Neural progenitor cell (in vitro differentiated cells): ENCODE measurements around the gene ARID5B. TPM values are rescaled to one million over a fixed set of nuclear protein-coding genes. Genes with fewer than 3 reads are reported as not detected.

Experiments used
- DNase-seq: peaks from one replicate; pipeline ENCODE4 v3.0.0-alpha.2; 2016; ENCODE audit warnings: low spot score
- H2AFZ ChIP-seq: fragments of 200-600 bp; sonication (generic); replicated peaks from 2 replicates; pipeline ENCODE4 v1.6.1; 2016; ENCODE audit warnings: antibody characterized with exemption
- H3F3A ChIP-seq: fragments of 200-600 bp; sonication (generic); 2 replicates; pipeline ENCODE4 v1.6.1; 2016; ENCODE audit warnings: antibody characterized with exemption, low read depth
- H3K27ac ChIP-seq: fragments of 200-600 bp; sonication (generic); 2 replicates; pipeline ENCODE4 v1.5.1; 2016; ENCODE audit warnings: mild to moderate bottlenecking
- H3K27me3 ChIP-seq: fragments of 200-600 bp; sonication (generic); 2 replicates; pipeline ENCODE4 v1.6.1; 2016; ENCODE audit warnings: mild to moderate bottlenecking, moderate library complexity
- H3K36me3 ChIP-seq: fragments of 200-600 bp; sonication (generic); 2 replicates; pipeline ENCODE4 v1.5.1; 2016
- H3K4me1 ChIP-seq: fragments of 200-600 bp; sonication (generic); 2 replicates; pipeline ENCODE4 v1.6.1; 2016; ENCODE audit warnings: mixed run types
- H3K4me2 ChIP-seq: fragments of 200-600 bp; sonication (generic); 2 replicates; pipeline ENCODE4 v1.6.1; 2016
- H3K4me3 ChIP-seq: fragments of 200-600 bp; sonication (generic); 2 replicates; pipeline ENCODE4 v1.5.1; 2016
- H3K79me2 ChIP-seq: fragments of 200-600 bp; sonication (generic); 2 replicates; pipeline ENCODE4 v1.6.1; 2016; ENCODE audit warnings: low read depth
- H3K9ac ChIP-seq: fragments of 200-600 bp; sonication (generic); 2 replicates; pipeline ENCODE4 v1.6.1; 2016
- H3K9me3 ChIP-seq: fragments of 200-600 bp; sonication (generic); 2 replicates; pipeline ENCODE4 v1.5.1; 2016; ENCODE audit warnings: low read depth
- H4K20me1 ChIP-seq: fragments of 200-600 bp; sonication (generic); 2 replicates; pipeline ENCODE4 v1.6.1; 2016; ENCODE audit warnings: low read depth
- H3K27ac Mint-ChIP-seq: 3 replicates; pipeline ENCODE4 v1.8.0; 2021; ENCODE audit warnings: mixed read lengths
- H3K27me3 Mint-ChIP-seq: 2 replicates; pipeline ENCODE4 v1.8.0; 2022; ENCODE audit warnings: low read depth, mild to moderate bottlenecking, inconsistent platforms, moderate library complexity, mixed read lengths; ENCODE audit not compliant: insufficient read depth
- H3K36me3 Mint-ChIP-seq: 3 replicates; pipeline ENCODE4 v1.8.0; 2021; ENCODE audit warnings: mixed read lengths
- H3K4me1 Mint-ChIP-seq: 3 replicates; pipeline ENCODE4 v1.8.0; 2021; ENCODE audit warnings: mixed read lengths
- H3K4me3 Mint-ChIP-seq: 3 replicates; pipeline ENCODE4 v1.8.0; 2021; ENCODE audit warnings: mild to moderate bottlenecking, moderate library complexity, mixed read lengths
- H3K9me3 Mint-ChIP-seq: 3 replicates; pipeline ENCODE4 v1.8.0; 2020; ENCODE audit warnings: mixed read lengths
- CTCF ChIP-seq: fragments of 200-600 bp; sonication (generic); IDR thresholded peaks from 2 replicates; pipeline ENCODE4 v1.5.1; 2017; ENCODE audit warnings: antibody characterized with exemption, mild to moderate bottlenecking
- EZH2 ChIP-seq: fragments of 200-600 bp; sonication (generic); IDR thresholded peaks from 2 replicates; pipeline ENCODE4 v1.6.1; 2017; ENCODE audit warnings: antibody characterized with exemption, mild to moderate bottlenecking, moderate library complexity
- EZH2phosphoT487 ChIP-seq: fragments of 200-600 bp; sonication (generic); IDR thresholded peaks from 2 replicates; pipeline ENCODE4 v1.6.1; 2017; ENCODE audit warnings: antibody characterized with exemption
- total RNA-seq: library from RNA; depleted of rRNA; stranded (reverse); fragments of >200 nt; gene quantifications from 2 replicates; pipeline ENCODE4 v1.2.3, GENCODE V29; 2015; ENCODE audit warnings: low replicate concordance

The ARID5B gene
- total RNA-seq, 1 donor from 2014 or later = 1.5 TPM

DNA sequence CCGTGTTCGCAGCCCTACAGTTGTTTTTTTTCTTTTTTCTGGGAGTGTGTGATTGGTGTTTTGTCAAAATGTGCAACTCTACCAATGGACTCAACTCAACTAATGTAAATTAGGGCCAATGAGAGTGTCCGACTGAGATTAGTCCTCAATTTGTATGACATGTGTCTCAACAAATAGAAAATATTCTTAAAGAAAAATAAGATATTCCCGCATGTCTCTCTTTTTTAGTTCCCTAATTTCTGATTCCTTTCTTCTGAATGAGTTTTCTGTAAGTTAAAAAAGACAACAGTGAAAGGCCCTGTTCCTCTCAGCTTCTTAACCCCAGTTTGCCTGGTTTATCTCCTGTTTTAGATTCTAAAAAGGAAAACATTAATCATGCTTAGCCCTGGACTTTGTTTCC, 61.5 kb downstream of the ARID5B start:
- H3K27me3 Mint-ChIP-seq = no peaks in the 10 kb centered on the region
- no peak for TF ChIP-seq EZH2phosphoT487
- no peak for TF ChIP-seq EZH2
- TF ChIP-seq CTCF = no peak
- Histone ChIP-seq H3K4me3 (no peak overlapping the region), H3K36me3 (no peaks in the 10 kb centered on the region), H3K79me2 (no peaks in the 10 kb centered on the region), H3K9me3 (no peaks in the 10 kb centered on the region), H3K27me3 (no peaks in the 10 kb centered on the region), H2AFZ (no peak overlapping the region), H3K4me1 (no peaks in the 10 kb centered on the region), H3K9ac (no peak overlapping the region), H3K27ac (no peak overlapping the region), H3K4me2 (no peak overlapping the region), H3F3A (no peaks in the 10 kb centered on the region), H4K20me1 (no peaks in the 10 kb centered on the region)
- no peak for DNase-seq
- no peaks in the 10 kb centered on the region for H3K9me3 Mint-ChIP-seq
- no peak overlapping the region for H3K27ac Mint-ChIP-seq
- no peaks in the 10 kb centered on the region for H3K4me1 Mint-ChIP-seq
- H3K36me3 Mint-ChIP-seq = no peaks in the 10 kb centered on the region
- no peak overlapping the region for H3K4me3 Mint-ChIP-seq

GRCh38 chr10:61963669-61964058, 62.2 kb downstream of the ARID5B start:
- H3K4me2 ChIP-seq = no peak overlapping the region
- no peaks in the 10 kb centered on the region for H4K20me1 ChIP-seq
- no peaks in the 10 kb centered on the region for H3K36me3 Mint-ChIP-seq
- no peaks in the 10 kb centered on the region for H3K4me1 ChIP-seq
- TF ChIP-seq EZH2phosphoT487 = no peak
- TF ChIP-seq EZH2 = no peak
- no peak for TF ChIP-seq CTCF
- H2AFZ ChIP-seq = peak overlapping the region; percentile 75
- H3K27ac ChIP-seq = no peak overlapping the region
- DNase-seq = no peak
- H3K27me3 ChIP-seq = no peaks in the 10 kb centered on the region
- H3K27ac Mint-ChIP-seq = no peak overlapping the region
- H3K9me3 Mint-ChIP-seq = no peaks in the 10 kb centered on the region
- H3K27me3 Mint-ChIP-seq = no peaks in the 10 kb centered on the region
- no peaks in the 10 kb centered on the region for H3K9me3 ChIP-seq
- H3K4me1 Mint-ChIP-seq = no peaks in the 10 kb centered on the region
- no peak overlapping the region for H3K4me3 ChIP-seq
- no peaks in the 10 kb centered on the region for H3F3A ChIP-seq
- no peak overlapping the region for H3K9ac ChIP-seq
- no peaks in the 10 kb centered on the region for H3K36me3 ChIP-seq
- no peaks in the 10 kb centered on the region for H3K79me2 ChIP-seq
- no peak overlapping the region for H3K4me3 Mint-ChIP-seq

- H3K4me3 ChIP-seq = no peak overlapping the region
- TF ChIP-seq EZH2 (no peak), CTCF (no peak), EZH2phosphoT487 (no peak)
- H3K9me3 Mint-ChIP-seq = no peaks in the 10 kb centered on the region
- no peak overlapping the region for H3K27ac ChIP-seq
- no peaks in the 10 kb centered on the region for H3F3A ChIP-seq
- H3K9me3 ChIP-seq = no peaks in the 10 kb centered on the region
- H3K36me3 ChIP-seq = no peaks in the 10 kb centered on the region
- no peaks in the 10 kb centered on the region for H3K27me3 Mint-ChIP-seq
- DNase-seq = no peak
- no peaks in the 10 kb centered on the region for H3K4me1 Mint-ChIP-seq
- H3K27me3 ChIP-seq = no peaks in the 10 kb centered on the region
- peak overlapping the region; percentile 75 for H2AFZ ChIP-seq
- H3K4me1 ChIP-seq = no peaks in the 10 kb centered on the region
- no peak overlapping the region for H3K4me3 Mint-ChIP-seq
- no peak overlapping the region for H3K27ac Mint-ChIP-seq
- H4K20me1 ChIP-seq = no peaks in the 10 kb centered on the region
- no peak overlapping the region for H3K4me2 ChIP-seq
- H3K36me3 Mint-ChIP-seq = no peaks in the 10 kb centered on the region
- H3K9ac ChIP-seq = no peak overlapping the region
- H3K79me2 ChIP-seq = no peaks in the 10 kb centered on the region
These were observed 62.7 kb downstream of the ARID5B start for GRCh38 chr10:61964059-61964709.
